GM04503 (cell line): Measurements from ENCODE around the gene ENPEP.
"Not testable (repeated sequence)": the region's sequence is repeated elsewhere in the genome, so short reads cannot be mapped to it uniquely, and the experiment has no call there.

Experiments
- DNase-seq: peaks from one replicate; pipeline ENCODE4 v3.0.0-alpha.2; 2012; ENCODE audit warnings: low read depth

The ENPEP gene, protein sequence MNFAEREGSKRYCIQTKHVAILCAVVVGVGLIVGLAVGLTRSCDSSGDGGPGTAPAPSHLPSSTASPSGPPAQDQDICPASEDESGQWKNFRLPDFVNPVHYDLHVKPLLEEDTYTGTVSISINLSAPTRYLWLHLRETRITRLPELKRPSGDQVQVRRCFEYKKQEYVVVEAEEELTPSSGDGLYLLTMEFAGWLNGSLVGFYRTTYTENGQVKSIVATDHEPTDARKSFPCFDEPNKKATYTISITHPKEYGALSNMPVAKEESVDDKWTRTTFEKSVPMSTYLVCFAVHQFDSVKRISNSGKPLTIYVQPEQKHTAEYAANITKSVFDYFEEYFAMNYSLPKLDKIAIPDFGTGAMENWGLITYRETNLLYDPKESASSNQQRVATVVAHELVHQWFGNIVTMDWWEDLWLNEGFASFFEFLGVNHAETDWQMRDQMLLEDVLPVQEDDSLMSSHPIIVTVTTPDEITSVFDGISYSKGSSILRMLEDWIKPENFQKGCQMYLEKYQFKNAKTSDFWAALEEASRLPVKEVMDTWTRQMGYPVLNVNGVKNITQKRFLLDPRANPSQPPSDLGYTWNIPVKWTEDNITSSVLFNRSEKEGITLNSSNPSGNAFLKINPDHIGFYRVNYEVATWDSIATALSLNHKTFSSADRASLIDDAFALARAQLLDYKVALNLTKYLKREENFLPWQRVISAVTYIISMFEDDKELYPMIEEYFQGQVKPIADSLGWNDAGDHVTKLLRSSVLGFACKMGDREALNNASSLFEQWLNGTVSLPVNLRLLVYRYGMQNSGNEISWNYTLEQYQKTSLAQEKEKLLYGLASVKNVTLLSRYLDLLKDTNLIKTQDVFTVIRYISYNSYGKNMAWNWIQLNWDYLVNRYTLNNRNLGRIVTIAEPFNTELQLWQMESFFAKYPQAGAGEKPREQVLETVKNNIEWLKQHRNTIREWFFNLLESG

DNA sequence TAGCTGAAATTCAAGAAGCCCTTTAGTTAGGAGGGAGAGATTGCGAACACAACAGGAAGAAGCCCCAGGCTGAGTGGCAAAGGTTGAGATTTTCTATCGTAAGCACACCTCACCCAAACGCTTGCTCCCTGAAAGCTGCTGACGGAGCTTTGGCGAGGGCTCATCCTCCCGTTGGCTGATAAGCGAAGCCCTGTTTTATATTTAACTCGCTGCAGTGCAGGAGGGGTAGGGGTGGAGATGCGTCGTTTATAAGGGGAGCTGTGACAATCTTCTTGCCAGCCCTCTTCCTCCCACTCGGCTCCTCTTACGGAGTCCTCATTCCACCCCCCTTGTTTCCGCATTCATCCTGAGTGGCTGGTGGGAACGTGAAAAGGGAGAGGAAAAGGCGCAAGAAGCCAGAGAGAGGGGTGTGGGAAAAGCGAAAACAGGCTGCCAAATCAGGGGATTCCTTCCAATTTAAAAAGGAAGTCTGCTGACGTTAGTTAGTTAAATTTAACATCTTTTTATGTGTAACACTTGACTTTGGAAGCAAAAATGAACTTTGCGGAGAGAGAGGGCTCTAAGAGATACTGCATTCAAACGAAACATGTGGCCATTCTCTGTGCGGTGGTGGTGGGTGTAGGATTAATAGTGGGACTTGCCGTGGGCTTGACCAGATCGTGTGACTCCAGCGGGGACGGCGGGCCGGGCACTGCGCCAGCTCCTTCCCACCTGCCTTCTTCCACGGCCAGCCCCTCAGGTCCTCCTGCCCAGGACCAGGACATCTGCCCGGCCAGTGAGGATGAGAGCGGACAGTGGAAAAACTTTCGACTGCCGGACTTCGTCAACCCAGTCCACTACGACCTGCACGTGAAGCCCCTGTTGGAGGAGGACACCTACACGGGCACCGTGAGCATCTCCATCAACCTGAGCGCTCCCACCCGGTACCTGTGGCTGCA lies at the start of gene ENPEP:
Gene ENPEP (plus strand): TSS at position 275 of the 938 bp plus-strand sequence. CDS start 260 bp downstream, at position 535.
- no peak for DNase-seq

DNA sequence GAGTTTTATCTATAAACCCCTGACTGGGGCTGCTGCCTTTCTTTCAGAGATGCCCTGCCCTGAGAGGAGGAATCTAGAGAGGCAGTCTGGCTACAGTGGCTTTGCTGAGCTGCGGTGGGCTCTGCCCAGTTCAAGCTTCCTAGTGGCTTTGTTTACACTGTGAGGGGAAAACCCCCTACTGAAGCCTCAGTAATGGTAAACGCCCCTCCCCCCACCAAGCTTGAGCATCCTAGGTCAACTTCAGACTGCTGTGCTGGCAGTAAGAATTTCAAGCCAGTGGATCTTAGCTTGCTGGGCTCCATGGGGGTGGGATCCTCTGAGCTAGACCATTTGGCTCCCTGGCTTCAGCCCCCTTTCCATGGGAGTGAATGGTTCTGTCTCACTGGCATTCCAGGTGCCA lies 44.1 kb upstream of the ENPEP start:
- DNase-seq = not testable (repeated sequence)

DNA sequence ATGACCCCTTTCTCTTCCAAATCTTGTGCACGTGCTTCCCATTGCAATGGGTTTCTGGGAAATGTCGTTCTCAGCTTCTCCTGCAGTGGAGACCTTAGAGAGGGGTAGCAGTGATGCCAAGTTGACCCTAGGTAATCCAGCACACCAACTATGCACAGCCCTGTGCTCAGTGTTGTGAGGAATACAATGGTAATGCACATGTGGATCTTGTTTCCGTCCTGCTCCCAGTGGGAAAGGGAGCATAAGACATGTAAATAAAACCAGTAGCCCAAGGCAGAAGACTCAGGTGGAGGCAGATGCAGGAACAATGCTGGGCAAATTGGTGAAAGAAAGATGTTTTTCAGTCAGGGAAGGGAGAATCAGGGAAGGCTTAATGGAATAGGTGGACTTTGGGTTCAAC lies 38.7 kb upstream of the ENPEP start:
- DNase-seq = not testable (repeated sequence)

DNA sequence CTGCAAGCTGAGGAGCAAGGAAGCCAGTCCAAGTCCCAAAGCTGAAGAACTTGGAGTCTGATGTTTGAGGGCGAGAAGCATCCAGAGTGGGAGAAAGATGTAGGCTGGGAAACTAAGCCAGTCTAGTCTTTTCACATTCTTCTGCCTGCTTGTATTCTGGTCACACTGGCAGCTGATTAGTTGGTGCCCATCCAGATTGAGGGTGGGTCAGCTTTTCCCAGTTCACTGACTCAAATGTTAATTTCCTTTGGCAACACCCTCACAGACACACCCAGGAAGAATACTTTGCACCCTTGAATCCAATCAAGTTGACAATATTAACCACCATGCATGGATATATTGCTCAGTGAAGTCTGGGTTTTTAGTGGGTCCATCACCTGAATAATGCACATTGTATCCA lies 36.7 kb upstream of the ENPEP start:
- DNase-seq = not testable (repeated sequence)

DNA sequence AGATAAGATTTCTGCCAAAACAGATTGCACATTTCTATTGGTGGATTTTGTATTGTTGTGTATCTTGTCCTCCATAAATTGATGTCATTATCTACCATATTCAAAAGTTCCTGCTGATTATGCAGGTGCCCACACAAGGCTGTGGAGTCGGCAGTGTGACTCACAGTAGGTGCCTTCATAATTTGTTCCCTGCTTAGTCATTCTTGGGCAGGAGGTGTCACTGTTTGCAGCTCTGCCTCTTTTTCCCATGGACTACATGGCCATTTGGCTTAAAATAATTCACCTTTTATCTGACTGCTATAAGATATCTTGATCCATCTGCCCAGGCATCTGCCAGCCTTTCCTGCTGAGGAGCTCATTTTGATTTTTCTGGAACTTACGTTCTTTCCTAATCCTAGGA lies 33.6 kb upstream of the ENPEP start:
- DNase-seq = no peak

DNA sequence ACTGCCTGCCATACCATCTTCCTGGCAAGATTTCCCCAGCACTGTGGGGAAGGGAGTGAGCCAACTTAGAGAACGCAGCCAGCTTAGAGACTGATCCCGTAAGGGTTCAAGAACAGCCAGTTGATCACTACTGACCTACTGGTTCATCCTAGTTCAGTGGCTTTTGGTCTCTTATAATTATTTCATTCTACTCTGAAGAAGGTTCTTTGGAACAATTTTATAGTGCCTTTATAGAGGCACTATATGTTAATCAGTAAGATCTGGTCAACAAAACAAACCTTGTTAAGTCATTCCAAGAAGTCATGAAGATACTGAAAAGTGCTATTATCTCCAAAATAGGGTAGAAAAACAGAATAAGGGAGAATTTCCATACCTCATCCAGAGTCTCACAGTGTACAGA lies 33.2 kb upstream of the ENPEP start:
- DNase-seq = no peak

DNA sequence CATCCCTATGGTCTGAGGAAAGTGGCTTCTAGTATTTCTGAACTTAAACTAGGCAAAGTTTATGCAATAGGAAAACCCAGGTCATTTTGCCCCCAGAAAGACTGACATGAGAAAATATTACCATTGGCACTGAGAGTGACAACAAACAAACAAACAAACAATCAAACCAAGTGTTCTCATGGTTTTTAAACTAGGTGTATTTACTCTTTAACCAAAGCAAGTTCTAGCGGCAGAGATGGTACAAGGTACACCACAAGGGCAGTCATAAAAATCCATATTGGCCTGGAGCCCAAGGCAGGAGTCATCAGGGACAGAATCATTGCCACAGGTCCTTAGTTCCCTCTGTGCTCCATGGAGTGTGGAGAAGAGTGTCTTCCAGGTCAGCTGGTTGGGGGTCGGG lies 26.0 kb upstream of the ENPEP start:
- DNase-seq = no peak

DNA sequence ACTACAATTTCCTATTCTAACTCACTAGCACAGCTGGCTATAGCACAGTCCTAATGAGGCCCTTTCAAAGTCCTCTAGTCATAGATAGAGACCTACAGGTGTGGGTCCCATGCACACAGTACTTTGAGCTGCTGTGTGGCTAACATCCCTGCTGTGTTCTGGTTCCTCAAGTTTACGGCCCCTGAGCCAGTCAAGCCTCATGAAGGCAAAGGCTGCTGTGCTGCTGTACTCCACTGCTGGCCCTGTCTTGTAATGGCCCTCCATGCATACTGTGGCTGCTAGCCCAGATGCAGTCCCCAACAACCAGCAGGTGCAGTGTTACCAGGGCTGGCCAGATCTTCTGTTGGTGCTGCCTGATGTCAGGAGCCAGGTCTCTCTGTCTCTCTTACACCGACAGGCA lies 23.4 kb upstream of the ENPEP start:
- no peak for DNase-seq

DNA sequence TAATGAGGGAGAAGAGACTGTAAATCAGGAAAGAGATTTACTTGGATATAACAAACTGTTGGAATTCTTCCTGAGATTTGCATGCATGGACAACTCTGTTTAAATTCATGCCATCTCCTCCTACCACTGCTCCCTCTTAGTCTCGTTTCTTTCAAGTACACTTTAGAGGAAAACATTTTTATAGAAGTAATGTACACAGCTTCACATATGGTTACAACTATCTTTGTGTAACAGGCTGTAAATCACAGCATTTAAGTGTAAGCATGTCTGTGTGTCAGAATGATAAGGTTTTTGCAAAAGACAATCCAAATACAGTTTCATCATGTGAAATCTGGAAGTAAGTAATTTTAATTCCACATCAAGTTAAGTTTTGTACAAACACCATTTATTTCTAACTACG lies 21.5 kb upstream of the ENPEP start:
- no peak for DNase-seq

DNA sequence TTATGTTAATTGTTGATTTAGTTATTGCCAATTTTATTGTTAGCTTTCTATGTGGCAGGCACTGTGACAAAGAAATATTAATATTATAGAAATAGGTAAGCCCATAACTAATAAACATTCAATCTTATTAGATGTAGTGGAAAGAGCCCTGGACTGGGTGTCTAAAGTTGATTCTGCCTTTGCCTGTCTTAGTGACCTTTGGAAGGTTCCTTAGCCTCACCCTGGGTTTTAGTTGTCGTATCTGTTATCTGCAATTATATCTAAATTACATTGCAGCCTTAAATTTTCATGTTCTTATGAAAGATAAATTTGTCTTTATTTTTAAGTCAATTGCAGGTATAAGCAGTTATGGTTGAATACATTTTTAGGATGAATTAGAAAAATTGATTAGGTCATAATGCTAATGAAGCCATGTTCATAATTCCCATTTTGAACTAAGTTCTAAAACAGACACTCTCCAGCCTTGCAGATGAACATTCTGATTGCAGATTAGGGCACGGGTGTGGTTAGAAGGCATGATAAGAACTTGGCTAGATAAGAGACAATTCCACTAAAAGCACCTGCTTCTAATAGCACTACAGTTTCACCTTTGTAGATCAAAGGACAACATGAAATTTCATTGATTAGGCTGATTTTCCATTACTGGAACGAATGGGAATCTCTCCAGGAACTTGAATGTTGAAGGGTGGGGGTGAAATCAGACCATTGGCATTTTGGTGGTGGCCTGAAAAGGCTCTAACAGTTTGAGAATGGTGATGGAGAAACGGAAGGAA lies 17.3 kb upstream of the ENPEP start:
- no peak for DNase-seq

DNA sequence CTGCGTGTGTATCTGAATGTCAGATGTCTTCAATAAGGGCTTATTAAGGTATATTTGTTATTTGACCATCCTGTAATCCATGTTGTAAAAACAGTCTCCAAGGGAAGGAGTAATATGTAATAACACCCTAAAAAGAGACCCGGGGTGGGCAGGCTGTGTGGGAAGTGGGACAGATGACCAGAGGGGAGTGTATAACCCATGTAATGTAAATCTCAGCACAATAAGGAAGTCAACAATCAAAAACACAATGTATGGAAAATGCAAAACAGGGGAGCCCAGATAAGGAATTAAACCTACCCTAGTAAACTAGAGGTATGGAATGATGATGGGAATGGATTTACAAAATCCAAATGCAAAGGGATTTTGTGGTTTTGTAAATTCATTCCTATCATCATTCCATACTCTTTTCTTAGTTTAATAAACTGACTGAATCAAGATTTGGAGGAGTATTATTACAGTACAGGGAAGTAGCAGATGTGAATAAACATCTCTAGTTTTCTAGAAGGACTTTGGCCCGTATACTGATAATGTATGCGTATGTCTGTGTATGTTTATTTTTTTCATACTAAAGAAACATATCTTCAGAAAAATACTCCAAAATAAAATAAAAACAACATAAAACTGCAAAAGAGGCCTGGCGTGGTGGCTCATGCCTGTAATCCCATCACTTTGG lies 15.7 kb upstream of the ENPEP start:
- no peak for DNase-seq

DNA sequence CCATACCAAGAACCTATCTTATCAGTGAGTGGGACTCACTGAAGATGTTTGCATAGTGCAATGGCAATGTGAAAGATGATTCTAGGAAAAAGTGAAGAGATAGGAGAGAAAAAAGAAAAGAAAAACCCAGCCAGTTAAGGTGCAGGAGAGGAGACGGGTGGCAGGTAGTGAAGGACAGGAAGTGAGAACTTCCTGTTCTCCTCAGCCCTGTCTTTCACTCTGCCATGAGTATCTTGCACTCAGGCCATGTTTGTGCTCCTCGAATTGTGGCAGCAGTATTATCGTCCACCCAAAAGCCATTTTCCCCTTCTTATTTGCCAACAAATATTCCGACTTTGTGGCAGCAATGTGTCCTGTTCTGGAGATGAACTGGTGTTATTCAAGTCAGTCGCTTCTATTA lies 8.6 kb upstream of the ENPEP start:
- DNase-seq = no peak

DNA sequence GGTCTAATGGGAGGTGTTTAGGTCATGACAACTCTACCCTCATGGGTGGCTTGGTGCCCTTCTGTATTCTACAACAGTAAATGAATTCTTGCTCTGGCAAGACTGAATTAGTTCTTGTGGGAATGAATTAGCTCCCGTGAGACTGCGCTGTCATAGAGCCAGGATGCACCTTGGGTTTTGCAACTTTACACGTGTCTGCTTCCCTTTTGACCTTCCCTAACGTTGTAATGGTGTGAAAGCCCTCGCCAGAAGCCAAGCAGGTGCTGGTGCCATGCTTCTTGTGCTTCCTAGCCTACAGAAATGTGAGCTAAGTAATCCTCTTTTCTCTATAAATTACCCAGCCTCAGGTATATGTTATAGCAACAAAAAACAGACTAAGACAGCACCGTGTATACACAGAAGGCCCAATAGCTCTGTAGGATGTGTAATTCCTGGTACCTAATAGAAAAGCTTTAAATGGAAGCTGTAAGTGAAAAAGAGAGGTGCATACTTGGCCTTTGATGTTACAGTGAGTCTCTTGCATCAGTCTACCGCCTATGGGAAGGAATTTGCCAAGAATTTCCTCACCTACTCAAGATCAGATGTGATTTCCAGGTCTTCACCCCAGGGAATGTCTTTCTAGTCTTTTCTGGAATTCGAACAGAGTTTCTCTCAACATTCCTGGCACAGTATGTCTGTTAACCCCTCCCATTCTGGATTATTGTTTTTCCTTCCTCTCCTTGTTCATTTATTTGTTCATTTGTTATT lies 3.2 kb upstream of the ENPEP start:
- DNase-seq = no peak

DNA sequence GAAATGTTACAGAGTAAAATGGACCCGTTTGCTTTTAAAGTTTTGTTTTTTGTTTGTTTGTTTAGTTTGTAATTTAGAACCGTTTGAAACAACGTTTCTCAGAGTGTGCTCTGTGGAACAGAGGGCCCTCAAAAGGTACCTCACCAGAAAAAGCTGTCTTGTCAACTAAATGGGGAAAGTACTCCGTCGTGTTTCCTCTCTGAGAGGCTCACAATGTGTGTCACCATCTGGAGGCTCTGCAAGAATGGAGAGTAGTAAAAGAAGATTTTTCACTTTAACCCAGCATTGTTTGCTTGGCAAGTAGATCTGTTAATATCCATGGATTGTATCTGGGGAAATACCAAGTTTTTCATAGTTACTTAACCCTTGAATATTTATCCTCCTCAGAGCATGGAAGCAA lies 1.5 kb upstream of the ENPEP start:
- DNase-seq = no peak

DNA sequence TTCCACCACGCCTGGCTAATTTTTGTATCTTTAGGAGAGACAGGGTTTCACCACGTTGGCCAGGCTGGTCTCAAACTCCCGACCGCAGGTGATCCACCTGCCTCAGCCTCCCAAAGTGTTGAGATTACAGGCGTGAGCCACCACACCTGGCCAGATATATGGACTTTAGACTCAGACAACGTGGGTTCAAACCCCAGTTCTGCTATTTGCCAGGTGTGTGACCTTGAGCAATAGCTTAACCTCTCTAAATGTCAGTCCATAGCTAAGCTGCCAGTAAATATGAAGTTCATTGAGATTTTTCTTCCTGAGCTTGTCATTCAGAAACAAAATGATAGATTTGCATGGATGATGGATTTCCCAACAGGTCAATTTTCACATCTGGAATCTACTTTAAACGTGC lies 875 bp upstream of the ENPEP start:
- DNase-seq = not testable (repeated sequence)

DNA sequence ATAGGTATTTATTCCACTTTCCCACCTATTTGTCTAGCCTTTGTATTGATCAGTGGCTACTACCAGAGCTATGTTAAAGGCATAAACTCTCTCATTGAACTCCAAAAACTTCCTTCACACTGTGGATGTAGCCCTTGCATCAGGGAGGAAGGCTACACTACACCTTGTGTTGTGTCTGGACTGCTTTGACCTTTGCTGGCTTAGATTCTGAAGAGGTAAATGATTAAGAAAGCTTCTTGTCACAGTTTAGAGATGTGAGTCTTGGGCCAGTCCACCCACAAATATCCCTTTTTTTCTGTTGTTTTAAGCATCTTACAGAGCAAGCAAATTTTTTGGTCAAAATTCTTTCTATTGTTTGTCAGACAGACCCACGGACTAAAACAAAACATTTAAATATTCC lies 1.9 kb downstream of the ENPEP start:
- no peak for DNase-seq

DNA sequence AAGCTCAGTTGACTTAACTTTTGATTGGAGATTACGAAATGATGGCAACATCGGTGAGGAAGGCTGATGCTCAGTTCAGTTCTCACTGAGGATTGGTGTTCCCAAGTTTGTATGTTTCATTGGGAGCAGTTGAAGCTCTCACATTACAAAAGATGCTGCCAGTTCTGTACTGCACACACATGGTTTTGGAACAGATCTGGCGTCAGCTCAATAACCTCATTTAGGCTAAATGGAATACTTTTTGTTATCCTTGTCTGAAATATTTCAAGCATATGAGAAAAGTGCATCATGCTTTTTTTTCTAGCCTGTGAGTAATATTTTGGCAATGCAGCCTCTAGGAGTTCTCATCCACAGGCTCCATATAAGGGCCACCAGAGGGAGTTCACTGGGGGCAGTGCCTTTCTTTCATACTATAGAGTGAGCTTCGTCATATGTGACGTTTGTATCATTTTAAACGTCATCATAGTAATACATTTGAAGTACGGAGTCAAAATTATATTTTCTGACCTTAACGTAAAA lies 4.1 kb downstream of the ENPEP start:
- peak; percentile 97 for DNase-seq

DNA sequence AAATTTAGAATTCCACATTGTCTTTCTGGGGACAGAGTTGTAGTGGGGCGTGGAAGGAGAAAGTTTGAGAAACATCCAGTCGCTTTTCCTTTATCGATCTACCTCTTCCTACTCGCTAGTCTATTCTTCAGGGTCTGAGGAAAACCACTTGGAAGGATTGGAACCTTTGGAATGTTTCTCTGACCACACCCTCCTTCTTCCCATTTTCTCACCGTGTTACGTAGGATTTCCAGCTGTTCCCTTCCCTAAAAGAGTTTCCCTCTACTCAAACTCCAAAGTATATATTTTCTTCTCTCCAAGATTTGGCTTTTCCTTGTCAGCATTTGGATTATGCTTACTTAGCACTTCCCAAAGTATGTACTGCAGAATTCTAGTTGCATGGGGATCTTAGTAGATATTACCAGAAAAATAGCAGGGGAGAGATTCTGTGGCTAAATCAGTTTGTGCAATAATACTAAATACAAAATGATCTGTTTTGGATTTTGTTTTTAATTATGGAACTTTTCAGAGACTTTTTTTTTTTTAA lies 4.9 kb downstream of the ENPEP start:
- no peak for DNase-seq

DNA sequence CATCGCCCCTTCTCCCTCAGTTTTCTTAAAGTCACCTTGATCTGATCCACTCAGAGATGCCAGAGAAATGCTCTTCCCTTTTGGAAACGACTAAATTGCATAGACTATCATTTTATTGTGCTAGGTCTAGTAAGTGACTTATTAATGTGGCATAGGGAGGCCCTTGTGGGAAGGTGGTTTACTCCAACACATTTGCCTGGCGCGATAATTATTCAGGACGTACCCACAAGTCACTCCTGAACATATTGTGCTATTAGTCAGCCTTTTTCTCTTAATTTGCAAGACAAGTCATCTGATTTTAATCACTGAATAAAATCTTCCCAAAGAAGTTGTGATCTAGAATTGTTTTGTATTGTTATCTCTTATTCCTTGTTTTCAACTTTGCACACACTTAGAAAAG lies 7.6 kb downstream of the ENPEP start:
- DNase-seq = no peak
